ENCODE measurements around the gene OAS2.
A peak's percentile ranks its signal among the peaks of the same experiment; 100 is the strongest.

Gene OAS2

DNA sequence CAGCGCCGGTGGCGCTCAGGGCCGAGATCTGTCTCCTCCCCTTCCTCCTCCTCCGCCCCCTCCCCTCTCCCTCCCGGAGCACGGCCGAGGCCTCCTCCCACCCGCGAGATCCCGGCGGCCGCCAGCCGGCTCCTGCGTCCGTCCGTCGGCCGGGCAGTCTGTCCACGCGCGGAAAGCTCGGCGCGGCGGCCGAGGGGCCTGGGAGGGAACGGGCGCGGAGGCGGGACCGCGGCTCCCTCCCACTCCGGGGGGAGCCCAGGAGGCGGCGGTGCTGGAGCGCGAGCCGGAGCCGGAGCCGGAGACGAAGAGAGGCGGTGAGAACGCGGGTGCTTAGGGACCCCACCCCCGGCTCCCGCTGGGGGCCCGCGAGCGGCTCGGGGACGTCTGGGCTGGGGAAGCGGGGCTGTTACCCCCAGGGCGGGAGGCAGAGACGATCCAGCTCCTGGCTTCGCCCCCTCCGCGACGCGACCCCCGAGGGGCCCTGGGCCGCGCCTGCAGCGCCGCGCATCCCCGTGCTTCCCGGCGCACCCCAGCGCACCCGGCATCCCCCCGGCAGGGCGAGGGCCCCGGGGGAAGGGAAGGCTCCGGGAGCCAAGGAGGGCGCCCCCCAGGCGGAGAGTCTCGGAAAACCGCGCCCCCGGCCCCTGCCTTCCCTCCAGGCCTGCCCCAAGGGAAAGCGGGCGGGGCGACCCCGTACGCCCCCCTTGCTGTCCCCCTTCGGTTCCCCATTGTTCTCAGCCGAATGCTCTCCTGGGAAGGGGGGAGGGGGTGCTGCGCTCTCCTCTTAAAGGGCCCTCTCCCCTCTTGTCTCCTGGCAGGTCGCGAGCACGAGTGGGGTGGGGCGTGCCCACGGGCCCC is 78.5 kb downstream of the OAS2 start, which contains the start of gene DTX1:
DTX1 (plus strand) TSS at position 100 of the 858 bp plus-strand sequence. CDS start 1,463 bp downstream, outside the sequence.
- peaks cover 19% of the 10 kb centered on the region for H3K27me3 Mint-ChIP-seq (ENCODE audit: low read depth)

DNA sequence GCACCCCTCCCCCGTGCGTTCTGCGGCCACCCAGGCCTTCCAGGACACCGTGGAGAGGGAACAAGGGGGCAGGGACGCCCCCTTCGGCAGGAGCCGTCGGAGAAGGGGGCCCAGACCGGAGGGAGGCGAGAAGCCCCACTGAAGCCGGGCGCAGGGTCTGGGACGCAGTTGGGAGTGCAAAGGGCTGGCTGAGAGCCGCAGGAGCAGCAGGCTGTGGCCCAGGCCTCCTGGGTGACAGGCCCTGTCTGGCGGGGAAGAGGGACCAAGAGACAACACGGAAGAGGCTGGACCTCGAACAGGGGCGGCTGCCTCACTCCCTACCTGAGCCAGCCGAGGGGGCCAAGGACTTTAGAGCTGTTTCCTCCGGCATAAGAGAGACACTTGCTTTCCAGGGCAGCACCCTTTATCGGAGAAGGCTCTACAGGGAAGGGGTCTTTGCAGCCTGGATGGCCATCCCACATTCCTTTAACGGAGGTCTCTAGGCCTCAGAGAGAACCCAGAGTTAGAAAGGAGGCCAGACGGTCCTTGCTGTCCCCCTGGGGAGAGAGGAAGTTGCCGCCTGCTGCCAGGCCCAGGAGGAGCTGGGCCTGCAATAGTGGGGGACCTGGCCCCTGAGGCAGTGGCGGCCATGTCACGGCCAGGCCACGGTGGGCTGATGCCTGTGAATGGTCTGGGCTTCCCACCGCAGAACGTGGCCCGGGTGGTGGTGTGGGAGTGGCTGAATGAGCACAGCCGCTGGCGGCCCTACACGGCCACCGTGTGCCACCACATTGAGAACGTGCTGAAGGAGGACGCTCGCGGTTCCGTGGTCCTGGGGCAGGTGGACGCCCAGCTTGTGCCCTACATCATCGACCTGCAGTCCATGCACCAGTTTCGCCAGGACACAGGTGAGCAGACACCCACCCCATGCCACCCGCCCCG is 79.5 kb downstream of the OAS2 start:
- no peak for DNase-seq (ENCODE audit: low spot score)
- H3K4me1 Mint-ChIP-seq (ENCODE audit: low read depth) = no peaks in the 10 kb centered on the region
- H3K4me3 Mint-ChIP-seq = no peak overlapping the region
- H3K9me3 Mint-ChIP-seq = no peaks in the 10 kb centered on the region
- no peaks in the 10 kb centered on the region for H3K36me3 Mint-ChIP-seq (ENCODE audit: low read depth)
- no peak overlapping the region for H3K27ac Mint-ChIP-seq
- peaks cover 19% of the 10 kb centered on the region for H3K27me3 Mint-ChIP-seq (ENCODE audit: low read depth)

More for the DNA sequence above, 78.5 kb downstream of the OAS2 start, which contains the start of gene DTX1:
- H3K4me3 Mint-ChIP-seq = peak within 1 kb of the TSS; percentile 1
- no peak for DNase-seq (ENCODE audit: low spot score)
- no peaks in the 10 kb centered on the region for H3K4me1 Mint-ChIP-seq (ENCODE audit: low read depth)
- H3K9me3 Mint-ChIP-seq = no peaks in the 10 kb centered on the region
- no peaks in the 10 kb centered on the region for H3K36me3 Mint-ChIP-seq (ENCODE audit: low read depth)
- no peak within 1 kb of the TSS for H3K27ac Mint-ChIP-seq

DNA sequence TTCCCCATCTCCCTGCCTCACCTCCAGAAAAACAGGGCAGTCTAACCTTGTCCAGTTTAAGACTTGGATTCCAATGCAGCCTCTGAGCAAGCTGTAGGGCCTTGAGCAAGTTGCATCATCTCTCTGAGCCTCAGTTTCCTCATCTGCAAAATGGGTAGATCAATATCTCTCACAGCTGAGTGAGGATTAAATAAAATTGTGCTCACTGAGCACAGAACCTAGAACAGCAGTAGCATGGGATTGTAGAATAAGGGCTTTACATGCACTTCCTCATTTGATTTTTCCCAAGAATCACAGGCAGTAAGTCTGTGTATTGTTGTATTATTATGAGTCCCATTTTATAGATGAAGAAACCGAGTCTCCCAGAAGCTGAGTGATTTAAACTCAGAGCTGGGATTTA is 80.2 kb downstream of the OAS2 start:
- Mint-ChIP-seq H3K27me3 (ENCODE audit: low read depth) (peaks cover 19% of the 10 kb centered on the region), H3K4me3 (no peak overlapping the region), H3K4me1 (ENCODE audit: low read depth) (no peaks in the 10 kb centered on the region), H3K9me3 (no peaks in the 10 kb centered on the region), H3K27ac (no peak overlapping the region), H3K36me3 (ENCODE audit: low read depth) (no peaks in the 10 kb centered on the region)
- DNase-seq (ENCODE audit: low spot score) = no peak

DNA sequence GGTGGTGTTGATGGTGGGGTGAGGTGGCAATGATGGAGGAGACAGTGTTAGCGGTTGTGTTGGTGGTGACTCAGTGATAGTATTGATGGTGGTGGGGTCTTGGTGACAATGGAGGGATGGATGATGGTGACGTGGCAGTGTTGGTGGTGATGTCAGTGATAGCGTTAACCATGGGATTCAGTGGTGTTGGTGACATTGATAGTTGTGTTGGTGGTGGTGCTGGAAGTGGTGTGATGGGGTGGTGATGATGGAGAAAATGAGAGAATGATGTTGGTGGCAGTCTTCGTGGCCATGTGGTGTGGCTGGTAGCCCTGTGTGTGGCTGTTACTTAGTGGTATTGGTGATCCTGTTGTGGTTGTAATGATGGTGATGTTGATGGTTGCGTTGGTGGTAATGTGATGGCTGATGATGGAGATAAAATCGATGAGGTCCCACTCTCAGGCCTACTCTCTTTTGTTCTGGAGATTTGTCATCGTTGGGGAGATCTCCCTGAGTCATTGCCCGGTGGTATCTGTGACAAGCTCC is 80.8 kb downstream of the OAS2 start:
- H3K9me3 Mint-ChIP-seq = no peaks in the 10 kb centered on the region
- H3K4me3 Mint-ChIP-seq = no peak overlapping the region
- peaks cover 19% of the 10 kb centered on the region for H3K27me3 Mint-ChIP-seq (ENCODE audit: low read depth)
- DNase-seq (ENCODE audit: low spot score) = no peak
- no peaks in the 10 kb centered on the region for H3K4me1 Mint-ChIP-seq (ENCODE audit: low read depth)
- no peaks in the 10 kb centered on the region for H3K36me3 Mint-ChIP-seq (ENCODE audit: low read depth)
- no peak overlapping the region for H3K27ac Mint-ChIP-seq

DNA sequence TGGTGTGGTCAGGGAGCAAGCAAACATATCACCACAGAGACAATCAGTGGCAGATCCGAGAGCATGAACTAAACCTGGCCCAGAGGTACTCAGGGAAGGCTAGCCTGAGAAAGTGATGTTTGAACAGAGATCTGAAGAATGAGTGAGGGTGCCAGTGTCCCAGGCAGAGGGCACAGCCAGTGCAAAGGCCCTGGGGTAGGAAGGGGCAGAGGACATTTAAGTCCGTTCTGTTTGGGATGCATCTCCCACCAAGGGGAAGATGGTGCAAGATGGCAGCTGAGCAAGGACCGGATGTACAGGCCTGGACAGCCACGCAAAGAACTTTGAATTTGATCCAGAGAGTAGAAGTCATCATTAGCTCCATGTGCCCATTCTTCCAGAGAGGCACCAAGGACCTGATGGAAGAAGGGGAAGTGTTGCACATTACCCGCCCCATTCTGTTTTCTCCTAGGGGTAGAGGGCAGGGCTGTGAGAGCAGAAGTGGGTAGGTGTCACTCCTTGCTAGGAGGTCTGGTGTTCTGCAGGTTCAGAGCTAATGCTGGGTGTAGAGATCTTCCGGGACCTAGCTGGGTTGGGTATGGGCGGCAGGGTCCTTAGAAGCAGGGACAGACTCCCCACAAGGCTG is 82.1 kb downstream of the OAS2 start:
- DNase-seq (ENCODE audit: low spot score) = no peak
- Mint-ChIP-seq H3K4me3 (no peak overlapping the region), H3K36me3 (ENCODE audit: low read depth) (no peaks in the 10 kb centered on the region)

DNA sequence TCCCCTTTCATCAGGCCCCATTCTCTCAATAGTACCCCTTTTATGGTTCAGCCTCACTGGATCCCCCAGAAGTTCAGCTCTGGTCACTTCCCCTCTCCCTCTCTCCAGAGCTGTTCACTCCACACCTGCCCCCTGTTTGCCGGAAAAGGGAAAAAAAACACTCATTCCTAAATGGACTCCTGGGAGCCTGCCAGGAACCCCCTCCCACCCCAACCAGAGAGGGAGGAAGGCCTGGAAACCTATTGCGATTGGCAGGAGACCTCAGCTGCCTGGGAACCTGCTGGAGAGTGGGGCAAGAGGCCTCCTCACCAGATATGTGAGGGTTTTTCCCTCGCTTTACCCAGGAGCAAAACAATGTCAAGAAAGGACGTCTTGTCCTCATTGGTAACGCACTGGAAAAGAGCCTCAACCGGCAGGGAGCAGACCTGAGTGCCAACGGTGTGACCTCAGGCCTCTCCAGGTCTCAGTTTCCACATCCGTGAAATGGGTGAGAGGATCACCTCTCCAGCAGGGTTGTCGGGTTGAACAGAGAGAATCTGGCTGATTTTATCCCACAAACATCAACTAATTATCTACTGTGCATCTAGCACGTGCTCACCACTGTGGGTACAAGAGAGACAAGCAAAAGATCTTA is 82.9 kb downstream of the OAS2 start:
- Mint-ChIP-seq H3K36me3 (ENCODE audit: low read depth) (no peaks in the 10 kb centered on the region), H3K9me3 (no peaks in the 10 kb centered on the region), H3K4me1 (ENCODE audit: low read depth) (no peaks in the 10 kb centered on the region), H3K27ac (no peak overlapping the region), H3K27me3 (ENCODE audit: low read depth) (peaks cover 3% of the 10 kb centered on the region), H3K4me3 (no peak overlapping the region)
- no peak for DNase-seq (ENCODE audit: low spot score)

More for the DNA sequence above, 82.1 kb downstream of the OAS2 start:
- Mint-ChIP-seq H3K27ac (no peak overlapping the region), H3K9me3 (no peaks in the 10 kb centered on the region), H3K27me3 (ENCODE audit: low read depth) (peaks cover 9% of the 10 kb centered on the region), H3K4me1 (ENCODE audit: low read depth) (no peaks in the 10 kb centered on the region)

Data from T-helper 2 cell treated with Interferon-gamma antibody and Interleukin-4, amounts not matched to agents 5 μg/mL and 100 μg/mL, for 36 hours (primary cell).